Psoas muscle (tissue), 8 donors: ENCODE measurements around the gene IRF6. TPM values are rescaled to one million over a fixed set of nuclear protein-coding genes. Genes with fewer than 3 reads are reported as not detected.

Experiments used
- ATAC-seq, 4 donors: fragments of 200-7000 bp; cut with Tn5 transposase; one replicate each; pipeline ENCODE4 v1.9.1; 2020; ENCODE audit warnings: moderate library complexity in 3 of 4, mild to moderate bottlenecking in 2 of 4
- DNase-seq, 2 donors: peaks; one replicate each; pipeline ENCODE4 v3.0.0-alpha.2; 2020
- H3K27ac ChIP-seq: fragments of 200-600 bp; one replicate; pipeline ENCODE4 v1.8.0; 2022
- H3K27me3 ChIP-seq, 3 donors: fragments of 200-600 bp in 1 of 3; one replicate each; pipeline versions ENCODE4 v1.6.1 to v1.8.0; 2013 to 2022; ENCODE audit warnings: low read length in 2 of 3, mild to moderate bottlenecking in 2 of 3, moderate library complexity in 1 of 3; ENCODE audit not compliant: insufficient read depth in 3 of 3
- H3K36me3 ChIP-seq, 2 donors: fragments of 200-600 bp in 1 of 2; one replicate each; pipeline versions ENCODE4 v1.6.1 to v1.8.0; 2013 to 2022; ENCODE audit warnings: low read depth in 1 of 2, mild to moderate bottlenecking in 1 of 2, moderate library complexity in 1 of 2; ENCODE audit not compliant: insufficient read depth in 1 of 2
- H3K4me1 ChIP-seq: fragments of 200-600 bp; one replicate; pipeline ENCODE4 v1.8.0; 2022
- H3K4me3 ChIP-seq: fragments of 200-600 bp; one replicate; pipeline ENCODE4 v1.8.0; 2022; ENCODE audit warnings: mild to moderate bottlenecking
- H3K9me3 ChIP-seq: fragments of 200-600 bp; one replicate; pipeline ENCODE4 v1.8.0; 2022
- WGBS, 3 donors: extraction: QIAGEN DNeasy Blood & Tissue Kit; methylation state at CpG; one replicate each; pipeline versions ENCODE4 v1.1.6 to v1.1.7; 2013; 5-methylcytosine and 5-hydroxymethylcytosine counted together
- intact Hi-C, 2 donors: fragments of 100-400 bp; cut with DNase I; formaldehyde crosslinking; loops; one replicate each; pipeline versions ENCODE4 v1.11.0 to v1.14.2; 2022
- polyA plus RNA-seq, 3 donors: library from polyadenylated mRNA; stranded (reverse); fragments of 200-250 nt; gene quantifications; one replicate each; pipeline ENCODE4 v1.2.3, GENCODE V29; 2013
- total RNA-seq, 4 donors: library from RNA; stranded (reverse); fragmentation: NEBNext Ultra II Directional in 2 of 4; extraction: Animal tissue kit (Norgen Biotek cat#: 25700) in 2 of 4; gene quantifications; one replicate each; pipeline versions ENCODE4 v1.2.1 to v1.2.4, GENCODE V29; 2021 to 2023
- TF ChIP-seq, protein P1 (sequence below): fragments of 200-600 bp; IDR thresholded peaks from one replicate; pipeline ENCODE4 v1.8.0; 2022; ENCODE audit warnings: antibody characterized with exemption
- donor health status: healthy with polysubstance abuse.
- donor health status: DM: no; HTN: no; CAD: no; lungs with moderate emphysema.
- donor health status: Bipolar disorder and iron deficiency.
- donor health status: healthy.
- donor health status: DM: yes; HTN: yes; CAD: no.
- donor health status: DM: no; HTN: no; CAD: no.
- donor health status: DM: no; HTN: no; CAD: no.
- donor health status: DM: yes; HTN: yes; CAD: no.

IRF6 gene
- total and polyA plus RNA-seq, 7 donors = 0.26 to 5.1 (median 0.37) TPM; not detected in 1

DNA sequence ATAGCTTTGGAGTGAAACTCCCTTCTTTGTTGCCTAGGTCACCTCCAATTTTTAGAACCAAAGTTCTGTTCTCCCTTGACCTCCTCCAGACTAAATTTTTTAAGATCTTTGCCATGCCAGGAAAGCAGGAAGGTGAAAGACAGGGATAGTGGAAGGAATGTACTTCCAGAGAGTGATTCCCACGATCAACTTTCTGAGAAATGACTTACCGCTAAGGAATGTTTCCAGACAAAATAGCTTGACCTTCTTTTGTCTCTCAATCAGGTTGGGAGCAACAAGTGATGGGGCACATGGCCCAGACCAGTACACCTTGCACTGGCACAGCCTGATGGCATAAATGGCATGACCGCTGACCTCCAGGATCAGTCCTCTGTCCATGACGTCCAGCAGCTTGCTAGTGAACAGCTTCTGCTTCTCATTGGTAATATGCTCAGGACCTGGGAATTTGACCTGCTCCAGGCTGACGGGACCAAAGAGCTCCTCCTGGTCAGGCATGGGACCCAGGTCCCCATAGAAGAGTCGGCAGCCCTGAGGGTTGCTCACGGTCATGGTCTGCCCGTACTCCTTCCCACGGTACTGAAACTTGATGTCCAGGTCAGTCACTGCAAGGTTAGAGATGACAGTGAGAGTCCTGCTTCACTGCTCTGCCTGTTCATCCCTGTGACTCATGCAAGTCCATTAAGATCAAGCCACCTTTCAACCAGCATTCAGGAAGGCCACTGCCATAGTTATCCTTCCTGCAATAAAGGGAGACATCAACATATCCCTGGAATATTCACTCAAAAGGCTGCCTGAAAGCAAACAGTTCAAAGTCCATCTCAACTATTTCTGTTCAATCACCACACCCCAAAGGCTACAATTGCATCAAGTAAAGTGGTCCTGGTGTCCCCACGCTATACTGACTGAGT lies 15.4 kb downstream of the IRF6 start:
- no peak for DNase-seq
- 75 to 81% (median 80%) methylated on average over 10 of the region's 10 CpGs for WGBS, 3 donors
- TF ChIP-seq, protein P1, sequence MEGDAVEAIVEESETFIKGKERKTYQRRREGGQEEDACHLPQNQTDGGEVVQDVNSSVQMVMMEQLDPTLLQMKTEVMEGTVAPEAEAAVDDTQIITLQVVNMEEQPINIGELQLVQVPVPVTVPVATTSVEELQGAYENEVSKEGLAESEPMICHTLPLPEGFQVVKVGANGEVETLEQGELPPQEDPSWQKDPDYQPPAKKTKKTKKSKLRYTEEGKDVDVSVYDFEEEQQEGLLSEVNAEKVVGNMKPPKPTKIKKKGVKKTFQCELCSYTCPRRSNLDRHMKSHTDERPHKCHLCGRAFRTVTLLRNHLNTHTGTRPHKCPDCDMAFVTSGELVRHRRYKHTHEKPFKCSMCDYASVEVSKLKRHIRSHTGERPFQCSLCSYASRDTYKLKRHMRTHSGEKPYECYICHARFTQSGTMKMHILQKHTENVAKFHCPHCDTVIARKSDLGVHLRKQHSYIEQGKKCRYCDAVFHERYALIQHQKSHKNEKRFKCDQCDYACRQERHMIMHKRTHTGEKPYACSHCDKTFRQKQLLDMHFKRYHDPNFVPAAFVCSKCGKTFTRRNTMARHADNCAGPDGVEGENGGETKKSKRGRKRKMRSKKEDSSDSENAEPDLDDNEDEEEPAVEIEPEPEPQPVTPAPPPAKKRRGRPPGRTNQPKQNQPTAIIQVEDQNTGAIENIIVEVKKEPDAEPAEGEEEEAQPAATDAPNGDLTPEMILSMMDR = no peak
- Histone ChIP-seq H3K27me3 (peaks cover 0 to 60% (median 5%) of the 10 kb centered on the region in 3 donors), H3K9me3 (no peaks in the 10 kb centered on the region), H3K27ac (no peak overlapping the region), H3K36me3 (no peaks in the 10 kb centered on the region), H3K4me3 (no peak overlapping the region), H3K4me1 (no peaks in the 10 kb centered on the region)
- intact Hi-C loops = no loop called here
- peak in 1 of 4 donors; percentile 54 for ATAC-seq

DNA sequence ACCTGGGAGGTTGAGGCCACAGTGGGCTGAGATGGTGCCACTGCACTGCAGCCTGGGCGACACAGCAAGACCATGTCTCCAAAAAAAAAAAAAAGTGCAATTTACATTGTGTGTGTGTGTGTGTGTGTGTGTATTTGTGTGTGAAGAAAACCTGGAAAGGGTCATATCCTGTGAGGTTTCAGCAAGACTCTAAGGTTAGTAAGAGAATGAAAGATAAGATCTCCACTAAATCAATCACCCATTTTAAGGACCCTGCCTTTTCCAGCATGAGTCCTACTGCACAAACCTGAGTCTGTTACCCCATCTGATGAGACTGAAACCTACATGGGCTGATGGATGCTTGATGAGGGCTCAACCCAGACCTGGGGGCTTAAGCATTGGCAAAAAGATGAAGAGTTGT lies 16.7 kb downstream of the IRF6 start:
- H3K36me3 ChIP-seq = no peaks in the 10 kb centered on the region
- H3K27me3 ChIP-seq = peaks cover 0 to 53% (median 7%) of the 10 kb centered on the region in 3 donors
- intact Hi-C loops = no loop called here
- no peaks in the 10 kb centered on the region for H3K9me3 ChIP-seq
- H3K4me3 ChIP-seq = no peak overlapping the region
- no peak overlapping the region for H3K27ac ChIP-seq
- H3K4me1 ChIP-seq = no peaks in the 10 kb centered on the region
- DNase-seq (no peak), ATAC-seq (no peak)
- 80 to 100% (median 82%) methylated on average over 1 of the region's 1 CpG for WGBS, 3 donors
- TF ChIP-seq, protein P1 = no peak

DNA sequence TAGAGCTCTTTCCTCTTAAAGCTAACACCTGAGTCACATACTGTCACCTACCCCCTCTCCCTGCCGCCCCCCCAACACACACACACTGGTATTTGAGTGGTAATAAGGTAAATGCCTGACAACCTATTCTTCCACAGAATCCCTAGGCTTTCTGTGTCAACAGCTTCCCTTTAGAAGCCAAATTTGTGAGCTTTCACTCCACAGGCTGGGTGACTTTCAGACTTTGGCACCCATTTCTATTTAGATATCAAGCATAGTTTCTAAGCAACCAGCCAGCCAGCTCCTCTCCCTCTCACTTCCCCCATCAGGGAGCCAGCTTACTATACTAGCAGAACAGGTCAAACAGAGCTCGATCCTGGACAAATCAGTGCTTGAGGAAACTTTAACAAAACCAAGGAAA lies 18.4 kb downstream of the IRF6 start:
- Histone ChIP-seq H3K4me1 (peaks cover 11% of the 10 kb centered on the region), H3K27ac (no peak overlapping the region), H3K27me3 (peaks cover 0 to 46% (median 7%) of the 10 kb centered on the region in 3 donors), H3K9me3 (no peaks in the 10 kb centered on the region), H3K36me3 (no peaks in the 10 kb centered on the region), H3K4me3 (no peak overlapping the region)
- ATAC-seq = no peak
- TF ChIP-seq, protein P1 = no peak
- intact Hi-C loops = no loop called here
- WGBS, 3 donors = 43 to 58% (median 53%) methylated on average over 2 of the region's 2 CpGs
- DNase-seq = no peak

DNA sequence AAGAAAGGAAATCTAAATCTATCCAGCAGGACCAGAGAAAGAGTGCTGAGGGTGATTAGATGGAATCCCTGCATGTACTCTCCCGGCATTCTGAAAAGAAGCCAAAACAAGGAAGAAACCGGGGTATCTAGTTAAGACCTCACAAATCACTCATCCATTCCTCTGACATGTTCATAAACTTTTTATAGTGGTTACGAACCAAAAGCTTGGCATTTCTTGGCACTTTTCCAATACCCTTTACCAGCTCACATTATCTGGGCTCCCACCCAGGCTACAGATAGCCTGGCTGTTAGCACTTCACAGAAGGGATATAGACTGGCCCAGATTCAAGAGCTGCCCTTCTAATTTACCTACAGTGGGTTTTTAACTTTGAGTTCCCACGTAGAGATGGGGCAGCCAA lies 19.8 kb downstream of the IRF6 start:
- WGBS, 3 donors = 46 to 57% (median 50%) methylated on average over 4 of the region's 4 CpGs

More for the DNA sequence above, 19.8 kb downstream of the IRF6 start:
- H3K4me1 ChIP-seq = peaks cover 11% of the 10 kb centered on the region
- ATAC-seq = no peak
- DNase-seq = no peak
- no peaks in the 10 kb centered on the region for H3K9me3 ChIP-seq
- no peak overlapping the region for H3K27ac ChIP-seq
- no peak overlapping the region for H3K4me3 ChIP-seq
- no peaks in the 10 kb centered on the region for H3K36me3 ChIP-seq
- peaks cover 0 to 36% (median 4%) of the 10 kb centered on the region in 3 donors for H3K27me3 ChIP-seq
- TF ChIP-seq, protein P1 = no peak
- intact Hi-C loops = no loop called here
